GM18505 (cell line): Measurements from ENCODE around the gene HLA-DQA2.
"Not testable (repeated sequence)": the region's sequence is repeated elsewhere in the genome, so short reads cannot be mapped to it uniquely, and the experiment has no call there.

ENCODE experiments used
- ATAC-seq: cut with Tn5 transposase; IDR thresholded peaks from one replicate; pipeline ENCODE4 v1.9.1; 2021; ENCODE audit not compliant: unreplicated experiment
- POLR2A ChIP-seq: IDR thresholded peaks from 4 replicates; pipeline ENCODE4 v1.6.1; 2011; ENCODE audit warnings: borderline replicate concordance; ENCODE audit not compliant: insufficient read depth, insufficient read length; ENCODE audit errors: extremely low read depth

Gene HLA-DQA2

DNA sequence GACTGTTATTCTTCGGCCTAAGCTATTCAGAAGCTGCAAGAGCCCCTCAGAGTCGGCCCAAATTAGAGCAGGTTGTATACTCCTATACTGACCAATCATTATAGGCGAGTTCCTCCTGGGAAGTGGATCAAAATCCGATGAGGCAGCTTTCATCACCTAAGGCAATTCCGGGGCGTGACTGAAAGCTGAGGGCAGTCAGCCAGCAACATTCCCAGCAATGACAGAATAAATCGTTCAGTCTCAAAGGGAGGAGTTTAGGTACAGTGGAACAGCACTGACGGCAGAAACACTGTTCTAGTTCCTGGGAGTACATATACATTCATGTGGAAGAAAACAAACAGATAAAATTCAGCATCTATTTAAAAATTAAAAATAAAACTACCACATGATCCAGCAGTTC lies 11.4 kb downstream of the HLA-DQA2 start:
- ATAC-seq = no peak
- TF ChIP-seq POLR2A = no peak

DNA sequence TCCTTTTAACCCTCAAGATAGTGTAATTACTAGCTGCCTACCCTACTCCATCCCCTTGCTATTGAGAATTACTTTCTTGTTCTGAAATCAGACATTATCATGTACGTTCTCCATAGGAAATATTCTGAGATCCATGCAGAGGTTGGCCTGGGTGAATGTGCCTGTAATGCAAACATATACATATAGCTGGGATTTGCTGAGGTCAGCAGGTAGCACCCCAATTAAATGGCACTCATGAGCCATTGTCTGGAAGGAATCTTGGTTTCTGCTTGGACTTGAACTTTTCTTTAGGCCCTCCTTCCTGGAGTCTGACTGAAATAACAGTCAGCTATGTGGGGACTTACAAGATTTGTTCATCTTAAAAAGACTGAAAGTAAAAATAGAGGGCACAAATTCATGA lies 18.5 kb downstream of the HLA-DQA2 start:
- no peak for TF ChIP-seq POLR2A

GRCh38 chr6:32761072-32761471 lies 19.9 kb downstream of the HLA-DQA2 start:
- ATAC-seq = no peak
- no peak for TF ChIP-seq POLR2A

More for the DNA sequence above, 18.5 kb downstream of the HLA-DQA2 start:
- no peak for ATAC-seq

GRCh38 chr6:32761548-32761947 lies 20.4 kb downstream of the HLA-DQA2 start:
- TF ChIP-seq POLR2A = no peak
- ATAC-seq = no peak

DNA sequence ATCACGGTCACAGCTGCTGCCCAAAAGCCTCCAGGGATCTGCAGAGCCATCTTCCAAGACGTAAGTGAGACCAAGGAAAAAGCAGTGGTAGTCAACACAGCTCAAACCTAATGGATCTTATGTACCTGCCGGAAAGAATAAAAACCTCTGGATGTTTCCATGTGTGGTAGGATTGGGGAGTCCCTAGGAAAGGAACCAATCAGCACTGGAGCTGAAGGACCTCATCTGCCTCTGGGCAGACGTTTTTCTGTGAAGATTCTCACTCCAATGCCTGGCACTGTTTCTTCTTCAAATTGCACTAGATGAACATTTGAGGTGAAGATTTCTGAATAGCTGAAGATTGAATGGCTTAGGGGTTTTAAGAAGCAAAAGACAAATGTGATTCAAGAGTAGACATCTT lies 22.2 kb downstream of the HLA-DQA2 start, which contains the start of gene HLA-DQB2:
HLA-DQB2 (minus strand) TSS at position 112 of the 400 bp plus-strand sequence; CDS start at position 50, 62 bp downstream.
- no peak for TF ChIP-seq POLR2A
- no peak for ATAC-seq

GRCh38 chr6:32764048-32764447 lies 22.9 kb downstream of the HLA-DQA2 start:
- no peak for ATAC-seq
- TF ChIP-seq POLR2A = no peak

DNA sequence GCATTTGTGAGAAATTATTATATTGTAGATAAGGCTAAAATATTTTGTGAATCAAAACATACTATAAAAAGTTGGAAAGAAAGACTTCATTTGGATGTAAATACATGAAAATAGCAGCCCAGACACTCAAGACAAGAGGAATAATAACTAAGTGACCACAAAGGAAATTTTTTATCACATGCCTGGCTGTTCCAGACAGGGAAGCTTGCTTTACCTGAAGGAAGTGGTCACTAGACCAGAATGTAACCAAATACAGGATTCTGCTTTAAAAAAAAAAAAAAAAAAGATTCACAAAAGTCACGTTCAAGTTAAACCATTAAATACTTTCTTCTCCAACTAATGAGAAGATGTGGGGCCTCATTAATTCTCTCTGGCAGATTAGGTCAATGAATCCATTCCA lies 31.5 kb downstream of the HLA-DQA2 start:
- no peak for TF ChIP-seq POLR2A
- no peak for ATAC-seq

DNA sequence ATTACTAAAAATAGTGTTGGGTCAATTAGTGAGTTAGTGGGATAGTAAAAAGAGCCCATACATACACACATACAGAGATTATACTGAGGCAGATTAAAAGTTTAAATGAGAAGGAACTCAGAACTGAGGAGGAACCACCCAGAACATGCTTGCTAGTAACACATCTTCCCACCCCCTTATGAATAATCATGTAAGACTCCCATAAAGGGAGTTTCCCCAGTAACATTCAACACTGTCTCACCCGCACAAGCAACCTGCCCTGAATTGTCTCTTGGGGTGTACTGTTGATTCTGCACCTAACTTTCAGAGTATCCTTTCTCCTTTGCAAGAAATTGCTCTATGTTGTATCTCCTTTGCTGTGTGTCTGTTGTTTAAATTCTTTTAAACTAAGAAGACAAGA lies 33.2 kb downstream of the HLA-DQA2 start:
- no peak for ATAC-seq
- no peak for TF ChIP-seq POLR2A

GRCh38 chr6:32775071-32775470 lies 33.9 kb downstream of the HLA-DQA2 start:
- TF ChIP-seq POLR2A = no peak
- ATAC-seq = no peak

GRCh38 chr6:32779036-32779435 lies 37.8 kb downstream of the HLA-DQA2 start:
- no peak for ATAC-seq
- TF ChIP-seq POLR2A = no peak

DNA sequence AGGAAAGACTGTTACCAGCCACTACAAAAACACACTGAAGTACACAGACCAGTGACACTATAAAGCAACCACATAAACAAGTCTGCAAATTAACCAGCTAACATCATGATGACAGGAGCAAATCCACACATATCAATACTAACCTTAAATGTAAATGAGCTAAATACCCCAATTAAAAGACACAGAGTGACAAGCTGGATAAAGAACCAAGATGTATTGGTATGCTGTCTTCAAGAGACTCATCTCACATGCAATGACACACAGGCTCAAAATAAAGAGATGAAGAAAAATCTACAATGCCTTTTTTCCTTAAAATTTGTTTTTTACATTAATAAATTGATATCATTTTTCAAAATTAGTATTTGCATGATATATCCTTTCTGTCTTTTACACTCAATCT lies 41.7 kb downstream of the HLA-DQA2 start:
- ATAC-seq = not testable (repeated sequence)

GRCh38 chr6:32785781-32786533 lies 44.8 kb downstream of the HLA-DQA2 start:
- TF ChIP-seq POLR2A = no peak
- no peak for ATAC-seq

GRCh38 chr6:32790306-32790705 lies 49.1 kb downstream of the HLA-DQA2 start:
- no peak for ATAC-seq
- TF ChIP-seq POLR2A = no peak

- TF ChIP-seq POLR2A = no peak
- ATAC-seq = no peak
Measured at GRCh38 chr6:32792901-32793435, 51.8 kb downstream of the HLA-DQA2 start.
